NCI-H2171 treated with DMSO at 0.1 percent for 48 hours (cell line): Measurements from ENCODE around the gene LACRT.
"Not testable (repeated sequence)": the region's sequence is repeated elsewhere in the genome, so short reads cannot be mapped to it uniquely, and the experiment has no call there.

Experiments used
- DNase-seq: peaks from one replicate; lab custom pipeline; 2025; lab: John Stamatoyannopoulos, UW

LACRT gene, protein sequence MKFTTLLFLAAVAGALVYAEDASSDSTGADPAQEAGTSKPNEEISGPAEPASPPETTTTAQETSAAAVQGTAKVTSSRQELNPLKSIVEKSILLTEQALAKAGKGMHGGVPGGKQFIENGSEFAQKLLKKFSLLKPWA

DNA sequence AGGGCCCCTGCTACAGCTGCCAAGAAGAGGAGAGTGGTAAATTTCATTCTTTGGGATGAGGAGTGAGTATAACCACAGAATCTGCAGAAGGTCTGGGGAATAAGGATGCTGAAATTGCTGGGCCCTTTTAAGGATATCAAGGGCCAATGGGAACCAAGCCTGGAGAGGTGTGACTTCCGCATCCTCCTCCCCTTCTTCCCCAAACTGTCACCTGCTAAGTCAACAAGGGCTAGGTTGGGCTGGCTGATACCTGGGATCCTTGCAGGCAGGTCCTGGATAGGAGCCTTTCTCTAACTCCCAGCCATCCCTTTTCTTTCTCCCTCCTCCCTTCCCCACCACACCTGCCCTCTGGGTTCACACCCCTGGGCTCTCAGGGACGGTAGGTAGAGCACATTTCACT, at the start of gene LACRT:
Gene LACRT, minus strand, starts transcription at position 101 of the 400 bp plus-strand sequence. Its CDS starts 54 bp downstream, at position 47.
- DNase-seq: no peak

DNA sequence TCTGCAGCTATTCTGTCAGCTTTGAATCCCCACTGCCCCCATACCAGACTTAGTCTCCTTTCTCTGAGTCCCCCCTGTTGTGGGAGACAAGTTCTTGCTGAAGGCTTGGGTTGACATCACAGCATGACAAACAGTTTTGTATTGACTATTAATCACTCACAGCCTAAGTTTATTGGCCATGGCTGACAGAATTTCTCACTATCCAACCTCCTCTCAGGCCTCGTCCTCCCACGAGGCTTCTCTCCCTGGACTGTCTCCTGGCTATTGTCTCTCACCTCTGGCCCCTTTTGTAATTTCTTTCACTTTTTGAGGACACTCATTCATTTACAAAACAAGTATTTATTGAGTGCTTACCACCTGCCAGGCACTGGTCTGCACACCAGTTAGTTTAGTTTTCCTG, 48.7 kb upstream of the LACRT start:
- DNase-seq: no peak

DNA sequence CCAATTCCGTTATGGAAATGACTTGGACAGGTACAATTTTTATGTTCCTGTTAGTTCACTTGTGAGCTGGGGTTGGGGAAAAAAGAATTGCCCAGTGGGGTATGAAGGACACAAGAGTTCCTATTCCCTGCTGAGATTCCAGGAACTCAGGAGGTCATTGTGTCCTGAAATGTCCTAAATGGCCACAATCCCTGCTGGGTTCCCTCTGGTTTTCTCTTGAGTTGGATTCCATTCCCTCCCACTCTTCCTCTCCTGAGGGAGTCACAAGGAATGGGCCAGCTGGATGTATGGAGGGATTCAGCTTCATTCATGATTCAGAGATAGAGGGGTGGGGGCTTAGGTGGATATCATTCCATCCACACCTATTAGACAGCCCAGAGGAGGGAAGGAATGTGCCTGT, 48.0 kb upstream of the LACRT start:
- no peak for DNase-seq

DNA sequence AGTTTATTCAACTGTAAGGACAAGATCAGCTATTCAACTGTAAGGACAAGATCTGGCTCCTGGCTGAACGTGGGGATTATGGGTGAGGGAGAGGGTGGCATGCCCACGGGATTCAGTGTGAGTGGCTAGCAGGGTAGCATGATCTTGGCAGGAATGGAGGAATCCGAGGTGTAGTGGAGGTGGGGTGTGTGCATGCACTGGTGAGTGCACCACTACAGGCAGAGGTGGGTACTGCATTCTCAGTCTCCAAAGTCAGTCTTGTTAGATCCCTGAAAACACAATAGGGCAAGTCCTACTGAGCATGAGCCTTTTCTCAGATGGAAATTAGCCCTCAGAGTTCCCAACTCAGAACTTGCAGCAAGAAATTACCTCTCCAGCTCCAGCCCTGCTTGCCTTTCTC, 45.7 kb upstream of the LACRT start:
- DNase-seq: peak; percentile 2

DNA sequence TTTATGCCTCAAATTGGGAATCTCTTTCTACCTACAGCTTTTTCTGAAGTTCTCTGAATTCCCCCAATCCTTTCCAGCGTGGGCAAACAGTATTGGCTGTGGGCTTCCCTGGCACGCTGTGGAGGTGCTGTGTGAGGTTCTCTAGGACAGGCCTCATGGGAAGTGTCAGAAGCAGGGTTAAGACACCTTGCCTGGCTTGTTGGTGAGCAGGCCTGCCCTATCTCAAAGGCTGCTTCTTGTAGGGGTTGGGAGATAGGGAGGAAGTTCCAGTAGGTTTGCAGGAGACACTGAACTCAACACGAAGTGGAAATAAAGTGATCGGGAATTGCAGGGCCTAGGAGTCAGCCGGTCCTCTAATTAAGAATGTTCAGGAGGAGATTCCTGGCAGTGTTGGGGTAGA, 43.4 kb upstream of the LACRT start:
- DNase-seq: no peak

DNA sequence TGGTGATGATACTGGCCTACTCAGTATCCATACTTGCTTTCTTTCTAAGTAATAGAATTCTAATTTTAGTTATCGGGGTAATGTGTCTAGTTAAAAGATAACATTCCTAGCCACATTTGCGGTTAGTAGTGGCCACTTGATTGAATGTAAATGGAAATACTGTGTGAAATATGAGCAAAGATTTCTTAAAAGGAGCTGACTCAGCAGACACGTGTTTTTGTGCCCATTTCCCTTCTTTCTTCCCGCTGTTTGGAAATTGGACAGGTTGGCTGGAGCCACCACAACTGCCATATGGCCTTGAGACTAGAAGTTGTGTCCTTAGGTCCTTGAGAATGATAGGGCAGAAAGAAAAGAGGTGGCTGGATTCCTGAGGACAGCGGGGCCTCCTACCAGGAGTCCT, 33.2 kb upstream of the LACRT start:
- DNase-seq: no peak

DNA sequence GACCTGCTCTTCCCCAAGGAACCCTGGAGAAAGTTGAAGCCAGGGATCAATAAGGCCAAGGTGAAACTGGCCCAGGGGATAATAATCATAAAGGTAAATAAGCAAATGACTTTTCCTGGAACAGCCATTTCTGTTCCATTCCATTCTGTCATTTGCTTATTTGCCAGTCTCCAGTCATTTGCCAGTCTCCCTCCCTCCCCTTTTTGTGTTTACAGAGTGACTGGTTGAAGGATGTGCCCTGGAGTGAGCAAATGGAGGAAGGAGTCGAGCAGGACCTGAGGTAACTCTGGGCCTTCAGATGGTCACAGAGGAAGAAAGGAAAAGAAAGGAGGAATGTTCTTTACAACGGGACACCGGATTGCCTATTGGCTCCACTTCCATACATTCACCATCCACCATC, 31.3 kb upstream of the LACRT start:
- DNase-seq: no peak

DNA sequence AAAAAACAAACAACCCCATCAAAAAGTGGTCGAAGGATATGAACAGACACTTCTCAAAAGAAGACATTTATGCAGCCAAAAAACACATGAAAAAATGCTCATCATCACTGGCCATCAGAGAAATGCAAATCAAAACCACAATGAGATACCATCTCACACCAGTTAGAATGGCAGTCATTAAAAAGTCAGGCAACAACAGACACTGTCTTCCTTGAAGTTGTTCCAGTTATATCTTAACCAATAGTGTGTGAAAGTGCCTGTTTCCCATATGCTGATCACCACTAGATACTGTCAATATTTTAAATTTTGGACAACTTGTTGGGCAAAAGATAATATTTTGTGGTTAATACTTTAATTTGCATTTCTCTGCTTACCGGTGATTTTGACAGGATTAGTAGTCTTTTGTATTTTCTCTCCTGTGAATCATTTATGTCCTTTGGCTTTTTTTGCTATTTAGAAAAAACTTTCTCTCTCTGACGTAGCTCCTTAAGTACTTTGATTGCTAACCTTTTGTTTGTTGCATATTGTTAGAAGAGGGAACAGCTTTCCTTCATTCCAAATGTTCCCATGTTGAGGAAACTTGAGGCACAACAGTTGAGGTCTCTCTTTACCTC, 30.4 kb upstream of the LACRT start:
- not testable (repeated sequence) for DNase-seq

DNA sequence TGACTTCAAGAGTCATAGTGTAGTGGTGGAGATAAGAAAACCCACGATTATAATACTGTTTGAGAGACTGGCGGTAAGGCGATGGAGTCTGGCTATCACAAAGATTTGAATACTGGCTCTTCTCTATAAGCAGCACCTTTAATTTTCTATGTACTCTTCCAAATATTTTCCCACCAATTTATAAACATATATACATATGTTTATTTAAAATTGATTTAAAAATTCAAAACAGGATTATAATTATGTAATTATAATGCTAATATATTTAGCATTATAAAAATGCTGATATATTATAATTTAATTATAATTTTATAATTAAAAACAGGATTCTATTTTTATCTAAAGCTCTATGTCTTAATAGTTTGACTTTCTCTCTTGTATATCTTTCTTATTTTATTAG, 28.9 kb upstream of the LACRT start:
- DNase-seq: no peak

DNA sequence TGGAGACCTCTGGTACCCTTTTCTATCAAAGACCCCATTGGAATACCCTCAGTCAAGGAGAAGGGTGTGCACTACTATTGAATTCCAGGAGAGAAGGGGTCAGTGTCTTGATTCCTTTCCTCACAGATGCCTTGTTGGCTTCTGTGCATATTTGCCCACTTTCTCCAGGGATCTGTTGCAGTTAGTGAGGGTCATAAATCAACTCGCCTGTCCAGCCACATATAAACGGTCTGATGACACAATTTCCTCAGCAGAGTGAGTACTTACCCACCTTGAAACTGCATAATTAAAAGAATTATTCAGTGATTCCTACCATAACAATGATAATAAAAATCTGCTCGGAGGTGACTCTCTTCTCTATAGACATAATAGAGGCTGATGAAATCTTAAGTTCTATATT, 27.3 kb upstream of the LACRT start:
- DNase-seq: no peak

DNA sequence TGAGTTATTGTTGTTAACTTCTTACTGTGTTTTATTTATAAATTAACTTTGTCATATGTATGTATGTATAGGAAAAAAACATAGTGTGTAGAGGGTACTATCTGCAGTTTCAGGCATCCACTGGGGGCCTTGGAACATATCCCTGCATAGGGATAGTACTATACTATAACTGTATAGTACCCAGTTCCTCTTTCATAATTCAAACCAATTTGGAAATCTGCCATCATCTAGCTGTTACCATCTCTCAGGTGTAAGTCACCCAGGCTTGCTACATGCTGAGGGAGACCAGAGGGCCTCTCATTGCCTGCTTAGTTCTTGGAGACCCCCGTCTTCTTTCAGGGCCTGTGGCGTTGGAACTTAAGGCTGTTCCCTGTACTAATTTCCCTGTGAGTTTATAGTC, 26.4 kb upstream of the LACRT start:
- no peak for DNase-seq

DNA sequence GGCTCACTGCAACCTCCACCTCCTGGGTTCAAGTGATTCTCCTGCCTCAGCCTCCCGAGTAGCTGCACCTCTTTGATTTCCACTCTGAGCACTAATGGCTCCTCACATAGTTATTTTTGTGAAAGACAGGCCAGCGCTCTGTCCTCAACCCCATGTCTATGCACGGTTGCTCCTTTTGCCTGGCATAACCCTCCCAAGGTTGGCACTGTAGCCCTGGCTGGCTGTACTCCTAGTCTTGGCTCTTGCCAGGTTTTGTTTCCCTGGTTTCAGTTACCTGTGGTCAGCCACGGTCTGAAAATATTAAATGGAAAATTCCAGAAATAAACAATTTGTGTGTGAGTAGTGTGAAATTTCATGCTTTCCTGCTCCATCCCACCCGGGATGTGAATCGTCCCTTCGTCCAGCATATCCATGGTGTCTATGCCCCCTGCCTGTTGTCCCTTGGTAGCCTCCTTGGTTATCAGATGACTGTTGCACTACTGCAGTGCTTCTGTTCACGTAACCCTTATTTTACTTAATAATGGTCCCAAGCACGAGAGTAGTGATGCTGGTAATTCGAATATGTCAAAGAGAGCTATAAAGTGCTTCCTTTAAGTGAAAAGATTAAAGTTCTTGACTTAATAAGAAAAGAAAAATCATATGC, 25.7 kb upstream of the LACRT start:
- no peak for DNase-seq

DNA sequence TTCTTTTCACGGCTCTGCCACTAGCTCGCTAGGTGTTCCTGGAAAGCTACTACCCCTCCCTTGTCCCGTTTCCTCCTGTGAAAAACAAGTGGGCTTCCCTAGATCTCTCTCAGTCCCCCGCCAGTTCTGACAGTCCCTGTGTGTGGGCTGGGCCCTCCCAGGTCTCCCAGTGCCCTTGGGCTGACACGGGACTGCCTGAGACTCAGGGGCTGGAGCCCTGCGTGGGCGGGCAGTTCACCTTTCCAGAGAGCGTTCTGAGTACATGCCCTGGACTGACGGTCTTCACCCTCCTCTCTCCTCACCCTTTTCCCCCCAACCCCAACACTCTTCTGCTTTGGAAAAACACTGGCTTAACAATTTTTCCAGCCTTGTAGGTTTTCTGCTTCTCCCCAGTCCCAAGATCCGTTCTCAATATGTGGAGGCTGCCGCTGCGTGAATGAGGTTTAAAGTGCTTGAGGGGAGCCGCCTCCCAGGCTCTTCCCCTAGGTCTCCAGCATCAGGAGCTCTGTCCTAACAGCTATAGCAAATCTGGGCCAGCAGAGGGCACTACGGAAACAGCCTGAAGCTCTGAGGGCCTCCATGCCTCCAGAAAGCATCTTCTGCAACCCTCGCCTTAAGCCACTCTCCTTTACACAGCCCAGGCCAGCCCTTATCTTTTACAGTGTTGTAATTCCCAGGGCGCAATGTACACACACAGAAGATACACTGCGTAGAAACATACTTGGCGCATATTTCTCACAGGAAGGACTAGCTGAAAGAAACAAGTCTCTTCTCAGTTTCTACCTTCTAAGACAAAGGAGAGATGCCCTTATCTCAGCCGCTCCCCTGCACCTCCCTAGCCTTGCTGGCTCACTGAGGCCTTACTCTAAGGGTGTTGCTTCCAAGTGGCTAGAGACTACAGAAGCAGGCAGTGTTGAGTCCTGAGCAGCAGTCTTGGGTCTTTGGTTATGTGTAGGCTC, 23.9 kb upstream of the LACRT start:
- peak; percentile 20 for DNase-seq

DNA sequence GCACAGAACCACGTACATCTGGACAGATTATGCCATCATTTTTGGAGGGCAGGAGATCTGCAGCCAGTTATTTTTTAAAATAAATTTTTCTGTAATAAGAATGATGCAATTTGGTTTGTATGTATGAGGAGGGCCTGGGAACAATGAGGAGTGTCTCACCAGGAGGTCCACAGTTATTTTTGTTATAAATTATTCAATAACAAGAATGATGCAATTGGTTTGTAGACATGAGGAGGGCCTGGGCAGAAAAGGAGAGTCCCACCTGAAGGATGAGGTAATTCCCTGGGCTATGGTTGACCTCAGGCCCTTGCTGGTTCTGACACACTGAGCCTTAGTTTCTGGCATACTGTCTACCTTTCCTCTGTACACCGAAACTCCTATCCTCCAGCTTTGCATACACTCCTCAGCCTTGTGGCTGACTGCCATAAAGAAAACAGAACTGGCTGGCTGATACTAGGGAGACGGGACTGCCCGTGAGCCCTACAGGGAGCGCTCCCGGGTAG, 22.5 kb upstream of the LACRT start:
- DNase-seq: no peak

DNA sequence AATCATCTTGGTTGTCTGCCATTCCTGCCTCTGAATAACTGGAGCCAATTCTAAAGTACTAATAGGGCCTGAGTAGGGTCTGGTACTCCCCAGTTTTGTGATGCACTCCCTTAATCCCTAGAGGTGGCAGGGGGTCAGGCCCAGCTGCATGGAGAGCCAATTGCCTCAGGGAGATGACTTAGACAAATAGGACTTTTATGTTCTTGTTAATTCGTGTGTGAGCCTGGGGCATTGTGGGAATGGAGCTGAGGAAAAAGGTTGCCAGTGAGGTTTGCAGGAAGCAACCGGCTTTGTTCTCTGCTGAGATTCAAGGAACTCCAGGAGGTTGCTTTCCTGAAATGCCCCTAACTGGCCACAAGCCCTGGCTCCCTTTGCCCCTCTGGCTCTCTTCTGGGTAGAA, 20.2 kb upstream of the LACRT start:
- DNase-seq: no peak

DNA sequence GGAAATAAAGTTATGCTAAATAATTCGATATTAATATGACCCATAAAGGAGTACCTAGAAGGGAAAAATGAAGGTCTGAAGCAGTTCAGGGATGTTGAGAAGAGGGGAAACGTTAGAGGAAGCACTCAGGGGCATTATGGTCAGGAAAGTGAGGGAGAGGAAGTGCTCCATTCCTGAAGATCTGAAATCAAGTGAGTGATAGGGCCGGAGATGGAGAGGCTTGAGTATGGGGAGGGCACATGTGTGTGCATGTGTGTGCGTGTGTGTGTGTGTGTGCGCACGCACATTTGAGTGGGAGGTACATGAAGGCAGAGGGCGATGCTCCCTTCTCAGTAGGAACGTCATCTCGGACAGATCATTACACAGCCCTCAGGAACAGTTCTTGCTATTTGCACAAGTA, 18.3 kb upstream of the LACRT start:
- no peak for DNase-seq

DNA sequence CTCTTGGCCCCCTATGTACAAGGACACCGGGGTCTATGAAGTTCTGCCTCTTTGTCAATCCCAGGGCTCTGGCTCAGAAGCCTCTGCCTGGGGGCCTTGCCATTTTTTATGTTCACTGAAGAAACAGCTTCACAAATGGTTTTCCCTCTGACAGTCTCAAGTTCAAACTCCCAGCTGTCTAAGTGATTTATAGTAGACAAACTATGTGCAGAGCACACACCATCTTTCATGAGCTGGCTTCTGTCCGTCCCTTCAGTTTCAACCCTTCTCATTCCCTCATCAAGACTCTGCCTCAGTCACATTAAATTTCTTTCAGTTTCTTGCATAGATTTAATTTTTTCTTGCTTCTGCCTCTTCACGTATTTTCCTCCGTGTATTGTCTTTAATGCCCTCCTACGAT, 16.2 kb upstream of the LACRT start:
- DNase-seq: no peak

DNA sequence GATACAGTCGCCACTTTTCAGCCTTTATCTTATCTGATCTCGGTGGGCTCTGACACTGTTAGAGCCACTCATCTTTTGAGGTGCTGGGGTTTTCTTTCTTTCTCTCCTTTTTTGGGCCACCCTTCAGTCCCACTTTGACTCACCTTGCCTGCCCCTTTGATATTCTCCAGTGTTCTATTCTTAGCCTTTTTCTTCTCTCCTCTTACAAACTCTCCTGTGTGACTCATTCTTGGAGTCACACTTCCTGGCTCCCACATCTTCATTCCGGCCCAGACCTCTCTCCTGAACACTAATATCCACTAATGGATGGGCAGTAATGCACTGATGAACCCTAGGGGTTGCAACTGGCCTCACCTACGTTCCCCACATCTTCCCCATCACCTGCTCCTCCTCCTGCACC, 15.7 kb upstream of the LACRT start:
- DNase-seq: no peak

DNA sequence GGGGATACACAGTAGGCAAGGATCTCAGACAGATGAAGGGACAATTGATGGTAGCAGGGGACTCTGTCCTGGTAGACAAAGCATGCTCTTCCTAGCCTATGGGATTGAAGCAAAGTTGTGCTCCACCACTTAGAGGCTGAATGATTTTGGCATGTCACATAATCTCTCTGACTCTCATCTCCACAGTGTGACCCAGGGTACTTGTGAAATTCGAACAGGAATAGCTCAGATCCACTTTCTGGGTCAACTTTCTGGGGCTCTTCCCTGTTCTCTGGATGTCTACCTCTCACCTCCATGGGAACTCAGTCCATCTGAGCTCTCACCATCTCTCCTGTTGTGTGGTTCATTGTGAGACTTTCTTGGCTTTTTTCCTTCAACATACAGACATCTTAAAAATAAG, 15.1 kb upstream of the LACRT start:
- DNase-seq: no peak

DNA sequence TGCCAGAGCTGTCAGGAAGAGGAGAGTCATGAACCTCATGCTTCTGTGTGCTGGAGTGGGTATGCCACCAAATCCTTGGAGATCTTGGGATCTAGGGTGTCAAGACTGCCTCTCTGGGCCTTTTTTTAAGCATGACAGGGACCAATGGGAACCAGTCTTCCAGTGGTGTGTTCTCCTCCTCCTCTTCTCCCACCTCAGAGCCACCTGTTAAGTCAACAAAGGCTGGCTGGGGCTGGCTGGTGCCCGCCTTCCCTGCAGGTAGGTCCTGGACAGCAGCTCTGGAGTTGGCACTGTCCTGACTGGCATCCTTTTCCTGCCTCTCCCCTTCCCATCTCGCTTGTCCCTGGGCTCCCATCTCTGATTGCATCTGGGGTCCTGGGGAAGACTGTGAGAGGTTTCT, 13.6 kb upstream of the LACRT start, which contains the start of gene DCD:
Gene DCD, minus strand, starts transcription at position 101 of the 400 bp plus-strand sequence. Its CDS starts 62 bp downstream, at position 39.
- DNase-seq: no peak

DNA sequence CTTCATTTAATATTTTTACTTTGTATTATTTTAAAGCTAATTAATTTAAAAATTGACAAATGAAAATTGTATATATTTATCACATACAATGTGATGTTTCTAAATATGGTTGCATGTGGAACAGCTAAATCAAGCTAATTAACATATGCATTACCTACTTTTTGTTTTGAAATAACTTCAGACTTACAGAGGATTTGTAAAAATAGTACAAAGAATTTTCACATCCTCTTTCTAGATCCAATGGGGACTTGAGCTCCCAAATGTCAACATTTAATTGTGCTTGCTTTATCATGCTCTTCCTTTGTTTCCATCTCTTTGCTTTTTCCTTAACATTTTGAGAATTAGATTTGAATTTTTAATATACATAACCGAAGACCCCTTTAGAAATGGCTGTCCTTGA, 6.9 kb upstream of the LACRT start:
- DNase-seq: no peak

DNA sequence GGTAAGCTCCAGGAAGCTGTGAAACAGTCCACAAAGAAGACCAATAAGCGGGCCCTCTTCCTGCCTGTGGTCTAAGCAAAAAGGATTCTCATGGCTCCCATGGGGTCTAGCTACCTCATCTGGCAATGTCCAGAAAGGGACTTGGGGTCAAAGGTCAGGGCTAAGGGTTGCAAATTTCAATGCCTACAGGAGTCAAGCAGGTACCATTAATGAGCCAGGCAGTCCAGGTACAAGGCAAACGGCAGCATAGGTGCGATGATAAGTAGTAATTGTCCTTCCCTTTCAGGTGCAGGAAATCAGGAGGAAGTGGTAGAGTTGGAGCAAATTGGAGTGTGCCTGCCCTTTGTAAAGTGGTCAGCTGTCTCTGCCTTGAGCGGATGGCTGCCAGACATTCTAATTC, 6.4 kb upstream of the LACRT start:
- no peak for DNase-seq
